Measurements from ENCODE around the gene BEND6.
A peak's percentile ranks its signal among the peaks of the same experiment; 100 is the strongest.

DNA sequence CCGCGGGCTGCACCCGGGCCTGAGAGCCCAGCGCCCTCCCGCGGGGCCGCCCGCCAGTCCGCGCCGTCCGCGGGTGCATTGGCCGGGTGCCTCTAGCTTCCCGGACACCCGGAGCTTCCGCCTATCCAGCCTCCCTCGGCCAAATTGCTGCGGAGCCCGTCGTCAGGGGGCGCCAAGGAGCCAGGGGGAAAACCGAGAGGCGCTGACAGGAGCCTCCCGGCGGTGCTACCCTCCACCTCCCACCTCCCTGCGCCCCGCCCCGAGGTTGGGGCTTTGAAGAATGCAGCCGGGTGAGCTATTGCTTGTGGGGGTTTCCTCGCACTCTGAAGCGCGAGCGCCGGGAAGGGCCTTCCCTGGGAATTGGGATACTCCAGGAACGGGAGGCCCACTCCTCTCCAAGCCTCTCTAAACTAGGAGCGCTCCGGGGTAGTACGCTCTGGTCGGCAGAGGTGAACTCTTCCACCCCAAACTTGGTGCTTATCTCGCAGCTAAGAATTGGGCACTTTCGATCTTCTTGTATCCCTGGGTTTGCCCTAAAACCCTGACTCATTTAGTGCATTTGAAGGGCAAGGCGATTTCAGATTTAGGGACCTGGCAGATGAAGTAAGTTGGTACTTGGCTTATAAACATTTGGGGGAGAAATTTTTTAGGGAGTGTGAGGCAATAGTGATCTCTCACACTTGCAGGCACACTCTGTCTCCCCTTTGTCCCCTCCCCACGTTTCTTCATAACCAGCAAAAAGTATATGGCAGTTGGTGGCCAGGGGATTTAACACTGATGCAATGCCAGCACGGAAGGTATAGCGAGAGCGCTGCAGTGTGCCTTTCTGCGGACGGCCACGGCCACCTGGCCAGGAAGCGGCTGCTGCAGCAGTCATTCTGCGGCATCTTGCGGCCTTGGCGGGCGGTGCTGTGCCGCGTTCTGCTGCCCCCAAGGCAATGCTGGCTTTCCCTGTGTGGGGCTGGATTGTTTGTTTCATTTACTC is 556 bp downstream of the BEND6 start:
- TF ChIP-seq, protein P1, sequence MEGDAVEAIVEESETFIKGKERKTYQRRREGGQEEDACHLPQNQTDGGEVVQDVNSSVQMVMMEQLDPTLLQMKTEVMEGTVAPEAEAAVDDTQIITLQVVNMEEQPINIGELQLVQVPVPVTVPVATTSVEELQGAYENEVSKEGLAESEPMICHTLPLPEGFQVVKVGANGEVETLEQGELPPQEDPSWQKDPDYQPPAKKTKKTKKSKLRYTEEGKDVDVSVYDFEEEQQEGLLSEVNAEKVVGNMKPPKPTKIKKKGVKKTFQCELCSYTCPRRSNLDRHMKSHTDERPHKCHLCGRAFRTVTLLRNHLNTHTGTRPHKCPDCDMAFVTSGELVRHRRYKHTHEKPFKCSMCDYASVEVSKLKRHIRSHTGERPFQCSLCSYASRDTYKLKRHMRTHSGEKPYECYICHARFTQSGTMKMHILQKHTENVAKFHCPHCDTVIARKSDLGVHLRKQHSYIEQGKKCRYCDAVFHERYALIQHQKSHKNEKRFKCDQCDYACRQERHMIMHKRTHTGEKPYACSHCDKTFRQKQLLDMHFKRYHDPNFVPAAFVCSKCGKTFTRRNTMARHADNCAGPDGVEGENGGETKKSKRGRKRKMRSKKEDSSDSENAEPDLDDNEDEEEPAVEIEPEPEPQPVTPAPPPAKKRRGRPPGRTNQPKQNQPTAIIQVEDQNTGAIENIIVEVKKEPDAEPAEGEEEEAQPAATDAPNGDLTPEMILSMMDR (conservative IDR thresholded peaks at IDR 0.05), result peak; percentile 96
- no peak for TF ChIP-seq ZFX (IDR thresholded peaks at IDR 0.05)

Data from C4-2B (cell line).